B cell (primary cell): ENCODE measurements around the gene GARIN5A.

Experiments used
- CTCF ChIP-seq: fragments of 200-600 bp; IDR thresholded peaks from one replicate; pipeline ENCODE4 v1.8.0; 2022; ENCODE audit warnings: antibody characterized with exemption, mild to moderate bottlenecking
- EZH2 ChIP-seq: IDR thresholded peaks from 2 replicates; pipeline ENCODE4 v1.6.1; 2012; ENCODE audit warnings: borderline replicate concordance, low read depth, mild to moderate bottlenecking, moderate library complexity, low read length; ENCODE audit not compliant: insufficient read depth, poor library complexity, severe bottlenecking

- no peak for TF ChIP-seq CTCF
- TF ChIP-seq EZH2 = no peak
Measured at GRCh38 chr19:50489461-50490011, 12.9 kb upstream of the GARIN5A start.
